K562 (cell line): ENCODE results near the gene FKBP8. TPM values are rescaled to one million over a fixed set of nuclear protein-coding genes. Genes with fewer than 3 reads are reported as not detected.

Source experiments
- ATAC-seq: fragments of 200-7000 bp; cut with Tn5 transposase; 3 replicates; pipeline ENCODE4 v1.9.1; 2020; ENCODE audit warnings: moderate library complexity
- BruUV-seq: library from RNA; stranded (reverse); fragments of 400-500 nt; replicated peaks from 2 replicates; lab custom pipeline; 2021; lab: Mats Ljungman, UMichigan
- CTCF ChIA-PET: fragments of 300-600 bp; formaldehyde crosslinking; extraction: SDS; loops from one replicate; lab custom pipeline; 2021; ENCODE audit warnings: low intra/inter-chr PET ratio; lab: Yijun Ruan, JAX
- POLR2A ChIA-PET: fragments of 300-600, 350-650 bp; sonication (Branson Sonifier 250); formaldehyde crosslinking; extraction: SDS; loops from one replicate; lab custom pipeline; 2021; ENCODE audit warnings: antibody characterized with exemption, inconsistent platforms; lab: Yijun Ruan, JAX
- DNase-seq, 4 experiments: peaks; one replicate each; pipeline versions ENCODE4 v3.0.0 to v3.0.0-alpha.2; 2011 to 2018; ENCODE audit warnings: low spot score in 3 of 4, mixed read lengths in 3 of 4; ENCODE audit errors: extremely low read depth in 1 of 4
- FAIRE-seq: peaks from 2 replicates; lab custom pipeline; 2011; peaks lifted over from hg19 to GRCh38; lab: Jason Lieb, UNC
- H2AFZ ChIP-seq: 2 replicates; pipeline ENCODE4 v1.6.0; 2011; ENCODE audit warnings: low read depth, low read length, control low read depth, inconsistent platforms
- H3K27ac ChIP-seq: fragments of 200-600 bp; 3 replicates; pipeline ENCODE4 v1.8.0; 2011; ENCODE audit warnings: low read depth, mild to moderate bottlenecking, control low read depth, inconsistent platforms, low read length, moderate library complexity, mixed read lengths; ENCODE audit errors: extremely low read depth
- H3K27me3 ChIP-seq, 2 experiments: fragments of 300-600 bp in 1 of 2; 2 replicates in 1 of 2; 3 replicates in 1 of 2; pipeline versions ENCODE4 v1.6.0 to v1.8.0; 2011; ENCODE audit warnings: inconsistent platforms in 2 of 2, low read length in 2 of 2, mild to moderate bottlenecking in 1 of 2, mixed read lengths in 1 of 2, moderate library complexity in 1 of 2; ENCODE audit not compliant: control insufficient read depth in 2 of 2, insufficient read depth in 2 of 2
- H3K36me3 ChIP-seq: fragments of 300-600 bp; 3 replicates; pipeline ENCODE4 v1.8.0; 2011; ENCODE audit warnings: mild to moderate bottlenecking, low read length, inconsistent platforms; ENCODE audit not compliant: control insufficient read depth, insufficient read depth
- H3K4me1 ChIP-seq, 2 experiments: fragments of 200-600 bp in 1 of 2; replicated peaks in 1 of 2; 2 replicates in 1 of 2; 3 replicates in 1 of 2; pipeline versions ENCODE4 v1.5.1 to v1.8.0; 2011; ENCODE audit warnings: inconsistent platforms in 2 of 2, low read length in 2 of 2, mild to moderate bottlenecking in 1 of 2, mixed read lengths in 1 of 2, moderate library complexity in 1 of 2; ENCODE audit not compliant: control insufficient read depth in 2 of 2, insufficient read depth in 2 of 2
- H3K4me2 ChIP-seq: 2 replicates; pipeline ENCODE4 v1.6.1; 2011; ENCODE audit warnings: low read length, control low read depth, inconsistent platforms, mixed read lengths; ENCODE audit not compliant: insufficient read depth
- H3K4me3 ChIP-seq: fragments of 200-600 bp; sonication (generic), shearing (Covaris generic); 2 replicates; pipeline ENCODE4 v1.5.1; 2016; ENCODE audit warnings: control low read depth, inconsistent platforms
- H3K79me2 ChIP-seq: fragments of 200-600 bp; 3 replicates; pipeline ENCODE4 v1.8.0; 2011; ENCODE audit warnings: low read length, inconsistent platforms; ENCODE audit not compliant: control insufficient read depth, insufficient read depth
- H3K9ac ChIP-seq, 2 experiments: 2 replicates each; pipeline versions ENCODE4 v1.6.0 to v1.6.1; 2011; ENCODE audit warnings: low read depth in 2 of 2, low read length in 2 of 2, control low read depth in 1 of 2, inconsistent platforms in 1 of 2, mild to moderate bottlenecking in 1 of 2, mixed read lengths in 1 of 2; ENCODE audit not compliant: insufficient read depth in 1 of 2
- H3K9me1 ChIP-seq: one replicate; pipeline ENCODE4 v1.6.0; 2011; ENCODE audit warnings: inconsistent platforms, mild to moderate bottlenecking, low read length, moderate library complexity; ENCODE audit not compliant: control insufficient read depth, insufficient read depth
- H3K9me3 ChIP-seq: replicated peaks from 2 replicates; pipeline ENCODE4 v1.5.1; 2011; ENCODE audit warnings: low read depth, low read length, inconsistent platforms; ENCODE audit not compliant: control insufficient read depth, insufficient read depth
- H4K20me1 ChIP-seq: replicated peaks from 2 replicates; pipeline ENCODE4 v1.6.1; 2011; ENCODE audit warnings: low read length, inconsistent platforms, mixed read lengths; ENCODE audit not compliant: control insufficient read depth, insufficient read depth
- ARID1B ChIP-seq: fragments of 450-650 bp; IDR thresholded peaks from 2 replicates; pipeline ENCODE4 v1.6.1; 2016; ENCODE audit warnings: antibody characterized with exemption, mild to moderate bottlenecking, inconsistent platforms
- GABPB1 ChIP-seq: sonication (generic); formaldehyde crosslinking; IDR thresholded peaks from 2 replicates; pipeline ENCODE4 v1.8.0; 2022; ENCODE audit warnings: mild to moderate bottlenecking, missing genetic modification reagents
- KLF1 ChIP-seq: fragments of 450-650 bp; IDR thresholded peaks from 2 replicates; pipeline ENCODE4 v1.6.1; 2016; ENCODE audit warnings: missing genetic modification characterization, missing compliant biosample characterization
- NR2C1 ChIP-seq, 2 experiments: fragments of 450-650 bp; IDR thresholded peaks; 2 replicates each; pipeline ENCODE4 v1.6.1; 2017; ENCODE audit warnings: mild to moderate bottlenecking in 2 of 2, antibody characterized with exemption in 1 of 2, inconsistent platforms in 1 of 2, missing compliant biosample characterization in 1 of 2, missing genetic modification characterization in 1 of 2
- NR2C2 ChIP-seq, 2 experiments: fragments of 200-800 bp in 1 of 2; sonication (Bioruptor generic) in 1 of 2; sonication (generic) in 1 of 2; formaldehyde crosslinking in 1 of 2; IDR thresholded peaks; 2 replicates each; pipeline versions ENCODE4 v1.6.1 to v1.8.0; 2016 to 2022; ENCODE audit warnings: mild to moderate bottlenecking in 1 of 2, missing compliant biosample characterization in 1 of 2, missing genetic modification characterization in 1 of 2, missing genetic modification reagents in 1 of 2
- REST ChIP-seq, 2 experiments: fragments of 450-650 bp; formaldehyde crosslinking in 1 of 2; IDR thresholded peaks; 2 replicates each; pipeline versions ENCODE4 v1.4.0 to v1.6.1; 2014 to 2020; ENCODE audit warnings: mild to moderate bottlenecking in 2 of 2, borderline replicate concordance in 1 of 2, low read depth in 1 of 2
- VEZF1 ChIP-seq: fragments of 200-800 bp; sonication (Bioruptor generic); IDR thresholded peaks from 2 replicates; pipeline ENCODE4 v1.6.1; 2017; ENCODE audit warnings: missing genetic modification characterization, missing compliant biosample characterization
- ZC3H11A ChIP-seq: IDR thresholded peaks from 2 replicates; pipeline ENCODE4 v1.6.1; 2012; ENCODE audit warnings: low read depth, low read length, improper control_type of control experiment
- ZNF766 ChIP-seq: fragments of 200-800 bp; sonication (Bioruptor generic); conservative IDR thresholded peaks from 2 replicates; pipeline ENCODE4 v1.6.1; 2016; ENCODE audit warnings: missing genetic modification characterization, missing compliant biosample characterization
- WGBS: fragments of 100-300 bp; shearing (Covaris generic); methylation state at CpG from one replicate; pipeline ENCODE4 v1.1.6; 2016; ENCODE audit warnings: low coverage, mixed read lengths; ENCODE audit not compliant: insufficient coverage; ENCODE audit errors: missing lambda C conversion rate; 5-methylcytosine and 5-hydroxymethylcytosine counted together
- in situ Hi-C: fragments of 300-500 bp; cut with MboI; formaldehyde crosslinking; loops from 4 replicates; pipeline ENCODE4 v1.15.0; 2018; ENCODE audit warnings: inconsistent platforms, mixed read lengths
- intact Hi-C: fragments of 100-400 bp; cut with micrococcal nuclease; formaldehyde crosslinking; loops from 2 replicates; pipeline ENCODE4 v1.14.2; 2022
- polyA plus RNA-seq, 8 experiments: library from polyadenylated mRNA; depleted of rRNA in 4 of 8; stranded (reverse) in 5 of 8; unstranded in 3 of 8; fragments of >200 nt; fragmentation: Nextera tagmentation in 2 of 8; fragmentation: Illumina TruSeq in 1 of 8; extraction: Ambion mirVana in 2 of 8; extraction: Trizol in 1 of 8; gene quantifications; 2 replicates each; pipeline versions ENCODE4 v1.2.1 to v1.2.3, GENCODE V29; 2011 to 2014; ENCODE audit warnings: inconsistent platforms in 1 of 8, missing spikeins in 1 of 8
- total RNA-seq, 7 experiments: library from RNA; depleted of rRNA in 6 of 7; stranded (reverse); fragments of >200 nt in 6 of 7; fragmentation: Illumina TruSeq in 2 of 7; extraction: Trizol in 2 of 7; gene quantifications; 2 replicates each; pipeline versions ENCODE4 v1.2.1 to v1.2.3, GENCODE V29; 2011 to 2021; ENCODE audit warnings: low replicate concordance in 1 of 7

FKBP8 gene
- total and polyA plus RNA-seq, 9 of the 15 experiments (the other 6 are each of a cell fraction or from before 2014, with no cell fraction given): 0.46 to 236 (median 104) TPM

- Histone ChIP-seq H3K36me3 (peaks cover 3% of the 10 kb centered on the region; the same call in 2 of the 3 replicates), H3K27ac (peak overlapping the region; percentile 34; the same call in 2 of the 3 replicates), H3K4me3 (no peak overlapping the region), H3K9me1 (peaks cover 31% of the 10 kb centered on the region), H3K4me1 (peaks cover 23 to 66% of the 10 kb centered on the region in 2 experiments), H4K20me1 (peaks cover 80% of the 10 kb centered on the region), H3K4me2 (no peak overlapping the region; the same call in 1 of the 2 replicates), H2AFZ (no peak overlapping the region), H3K9ac (peak overlapping the region in 1 of 2 experiments; percentile 84; a peak in 3 of 4 replicates), H3K79me2 (peaks cover 96% of the 10 kb centered on the region), H3K27me3 (no peaks in the 10 kb centered on the region), H3K9me3 (no peaks in the 10 kb centered on the region)
- FAIRE-seq (no peak), DNase-seq (no peak), ATAC-seq (peak; percentile 14)
- in situ Hi-C loops (no loop called here), intact Hi-C loops (no loop called here)
- WGBS: 48% methylated on average over 9 of the region's 9 CpGs
- no TSS peak for BruUV-seq
- ChIA-PET CTCF (no interaction called here), POLR2A (interaction anchor here (0.6 to 9.2 kb wide), 12 partner anchors 10 to 268 kb away, joined by 3 to 84 read pairs (median 4); partner anchors contain the start of gene ELL)
- TF ChIP-seq ZNF766 (0 out of 2 replicates have a peak, but pooled peaks have one; percentile 21), NR2C2 (CRISPR knock-in tag; IDR thresholded peaks at IDR 0.05) (no peak), NR2C2 (tag; IDR thresholded peaks at IDR 0.05) (peak; percentile 77), ARID1B (peak; percentile 32; the same call in 1 of the 2 replicates), ZC3H11A (no peak), GABPB1 (CRISPR knock-in tag) (peak; percentile 32; the same call in 1 of the 2 replicates), VEZF1 (no peak), REST (IDR thresholded peaks at IDR 0.05; ENCODE audit: borderline replicate concordance) (peak; percentile 32; the same call in 1 of the 2 replicates), REST (CRISPR knock-in tag; IDR thresholded peaks at IDR 0.05; ENCODE audit: low read depth) (no peak), NR2C1 (IDR thresholded peaks at IDR 0.05) (peak; percentile 63; the same call in 1 of the 2 replicates), NR2C1 (tag; IDR thresholded peaks at IDR 0.05) (0 out of 2 replicates have a peak, but pooled peaks have one; percentile 43), KLF1 (tag) (0 out of 2 replicates have a peak, but pooled peaks have one; percentile 24)
Observed at GRCh38 chr19:18507021-18507726, 36.2 kb downstream of the FKBP8 start.
